ENCODE measurements around the gene RFWD3.

GRCh38 chr16:74575807-74576643 lies 90.7 kb downstream of the RFWD3 start:
- TF ChIP-seq KLF10 (tag by site-specific recombination; IDR thresholded peaks at IDR 0.05) (no peak), ZNF776 (tag by site-specific recombination; IDR thresholded peaks at IDR 0.05; ENCODE audit: borderline replicate concordance) (no peak), CTCF (tag by site-specific recombination; IDR thresholded peaks at IDR 0.05) (no peak), SCRT2 (tag by site-specific recombination; IDR thresholded peaks at IDR 0.05) (no peak), ZNF707 (tag by site-specific recombination; IDR thresholded peaks at IDR 0.05) (no peak), ZNF600 (tag by site-specific recombination; IDR thresholded peaks at IDR 0.05) (0 out of 2 replicates have a peak, but pooled peaks have one; percentile 44)
- TF ChIP-seq, protein P1, sequence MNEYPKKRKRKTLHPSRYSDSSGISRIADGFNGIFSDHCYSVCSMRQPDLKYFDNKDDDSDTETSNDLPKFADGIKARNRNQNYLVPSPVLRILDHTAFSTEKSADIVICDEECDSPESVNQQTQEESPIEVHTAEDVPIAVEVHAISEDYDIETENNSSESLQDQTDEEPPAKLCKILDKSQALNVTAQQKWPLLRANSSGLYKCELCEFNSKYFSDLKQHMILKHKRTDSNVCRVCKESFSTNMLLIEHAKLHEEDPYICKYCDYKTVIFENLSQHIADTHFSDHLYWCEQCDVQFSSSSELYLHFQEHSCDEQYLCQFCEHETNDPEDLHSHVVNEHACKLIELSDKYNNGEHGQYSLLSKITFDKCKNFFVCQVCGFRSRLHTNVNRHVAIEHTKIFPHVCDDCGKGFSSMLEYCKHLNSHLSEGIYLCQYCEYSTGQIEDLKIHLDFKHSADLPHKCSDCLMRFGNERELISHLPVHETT (tag by site-specific recombination; IDR thresholded peaks at IDR 0.05): no peak

All from HEK293 (cell line).